GM19238 (cell line): Measurements from ENCODE around the gene DHX58.

Experiments used
- DNase-seq: peaks from one replicate; pipeline ENCODE4 v3.0.0; 2011; ENCODE audit warnings: low spot score; ENCODE audit not compliant: insufficient read length

DHX58 gene

DNA sequence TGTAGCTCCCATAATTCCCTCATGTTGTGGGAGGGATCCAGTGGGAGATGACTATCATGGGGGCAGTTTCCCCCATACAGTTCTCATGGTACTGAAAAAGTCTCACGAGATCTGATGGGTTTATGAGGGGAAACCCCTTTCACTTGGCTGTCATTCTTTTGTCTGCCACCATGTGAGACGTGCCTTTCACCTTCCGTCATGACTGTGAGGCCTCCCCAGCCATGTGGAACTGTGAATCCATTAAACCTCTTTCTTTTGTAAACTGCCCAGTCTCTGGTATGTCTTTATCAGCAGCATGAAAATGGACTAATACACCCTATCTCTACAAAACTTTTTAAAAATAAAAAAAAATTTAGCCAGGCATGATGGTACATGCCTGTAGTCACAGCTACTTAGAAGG is 55.9 kb downstream of the DHX58 start:
- no peak for DNase-seq

DNA sequence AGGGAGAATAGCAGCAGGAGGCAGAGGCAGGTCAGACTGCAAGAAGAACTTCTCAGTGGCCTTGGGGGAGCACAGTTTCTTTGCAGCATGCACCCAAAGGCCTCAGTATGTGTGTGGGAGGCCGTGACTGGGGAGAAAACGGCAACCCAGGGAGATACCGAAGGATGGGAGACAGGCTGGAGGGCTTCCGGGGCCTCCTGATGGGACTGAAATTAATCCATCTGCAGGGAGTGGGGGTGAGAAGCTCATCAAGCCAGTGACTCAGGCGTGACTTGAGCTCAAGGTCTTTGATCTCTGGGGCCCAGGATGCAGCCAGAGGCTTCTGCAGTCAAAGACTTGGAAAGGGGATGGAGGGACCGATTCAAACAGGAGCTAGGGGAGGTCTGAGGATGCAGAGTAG is 57.0 kb downstream of the DHX58 start:
- no peak for DNase-seq

GRCh38 chr17:42055027-42055426 is 57.5 kb downstream of the DHX58 start:
- DNase-seq = no peak

- no peak for DNase-seq
Measured at GRCh38 chr17:42053731-42054500, 58.6 kb downstream of the DHX58 start.

DNA sequence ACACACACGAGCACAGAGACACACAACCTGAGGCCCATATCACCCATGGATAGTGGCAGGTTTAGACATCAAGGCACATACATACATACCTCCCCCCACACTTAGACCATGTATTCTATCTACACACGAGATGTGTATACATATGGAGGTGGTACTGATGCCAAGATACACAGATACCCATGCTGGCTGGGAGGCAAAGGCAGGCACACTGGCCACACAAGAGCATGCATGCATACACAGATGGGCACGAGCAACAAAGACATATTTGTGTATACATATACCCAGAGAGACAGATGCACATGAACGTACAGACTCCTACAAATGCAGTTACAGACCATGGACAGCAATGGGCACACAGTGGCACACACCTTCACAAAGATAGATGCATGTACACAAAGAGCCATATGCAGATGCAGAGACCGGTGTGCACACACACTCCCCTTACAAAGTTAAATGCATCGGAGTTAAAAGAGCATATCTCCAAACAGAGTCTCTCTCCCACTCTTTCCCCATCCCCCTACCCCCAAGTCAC is 60.1 kb downstream of the DHX58 start:
- DNase-seq = no peak

- DNase-seq = no peak
Measured at GRCh38 chr17:42051645-42052044, 60.9 kb downstream of the DHX58 start.
